HG02981 (cell line): ENCODE results near the gene CTU2.
A peak's percentile ranks its signal among the peaks of the same experiment; 100 is the strongest.

Experiments used
- ATAC-seq: cut with Tn5 transposase; IDR thresholded peaks from one replicate; pipeline ENCODE4 v1.9.1; 2021; ENCODE audit warnings: mild to moderate bottlenecking, moderate library complexity; ENCODE audit not compliant: unreplicated experiment

The CTU2 gene

GRCh38 chr16:88696441-88696840, 9.9 kb upstream of the CTU2 start:
- ATAC-seq = no peak

- ATAC-seq = no peak
Observed at GRCh38 chr16:88697116-88697830, 9.0 kb upstream of the CTU2 start.

- no peak for ATAC-seq
Observed at GRCh38 chr16:88697831-88698615, 8.3 kb upstream of the CTU2 start.

GRCh38 chr16:88698646-88699045, 7.7 kb upstream of the CTU2 start:
- no peak for ATAC-seq

GRCh38 chr16:88699180-88699579, 7.1 kb upstream of the CTU2 start:
- ATAC-seq = no peak

GRCh38 chr16:88700322-88700635, 6.0 kb upstream of the CTU2 start:
- ATAC-seq = no peak

- ATAC-seq = peak; percentile 71
Observed at GRCh38 chr16:88700636-88701482, 5.4 kb upstream of the CTU2 start.

GRCh38 chr16:88701581-88702370, 4.5 kb upstream of the CTU2 start:
- no peak for ATAC-seq

- ATAC-seq = no peak
Observed at GRCh38 chr16:88702371-88703210, 3.7 kb upstream of the CTU2 start.

GRCh38 chr16:88703486-88704309, 2.6 kb upstream of the CTU2 start:
- no peak for ATAC-seq

GRCh38 chr16:88705076-88705684, 1.1 kb upstream of the CTU2 start:
- no peak for ATAC-seq

- peak; percentile 16 for ATAC-seq
Observed at GRCh38 chr16:88705801-88706228, 488 bp upstream of the CTU2 start.

- no peak for ATAC-seq
Observed at GRCh38 chr16:88706965-88707826, 893 bp downstream of the CTU2 start.

GRCh38 chr16:88710556-88710955, 4.3 kb downstream of the CTU2 start:
- ATAC-seq = no peak

- no peak for ATAC-seq
Observed at GRCh38 chr16:88711750-88712340, 5.5 kb downstream of the CTU2 start.

- ATAC-seq = no peak
Observed at GRCh38 chr16:88712362-88712979, 6.2 kb downstream of the CTU2 start.

- no peak for ATAC-seq
Observed at GRCh38 chr16:88713054-88713453, 6.8 kb downstream of the CTU2 start.
